GM23338 (cell line): Measurements from ENCODE around the gene DDX60. TPM values are rescaled to one million over a fixed set of nuclear protein-coding genes. Genes with fewer than 3 reads are reported as not detected.

Source experiments
- ATAC-seq: fragments of 200-7000 bp; cut with Tn5 transposase; 3 replicates; pipeline ENCODE4 v1.9.1; 2020
- DNase-seq: peaks from one replicate; pipeline ENCODE4 v3.0.0-alpha.2; 2015; ENCODE audit warnings: low spot score
- H2AFZ ChIP-seq: fragments of 200-600 bp; sonication (generic); 2 replicates; pipeline ENCODE4 v1.8.0; 2016; ENCODE audit warnings: antibody characterized with exemption, mild to moderate bottlenecking, moderate library complexity
- H3F3A ChIP-seq: fragments of 200-600 bp; sonication (generic); replicated peaks from 2 replicates; pipeline ENCODE4 v1.8.0; 2017; ENCODE audit warnings: antibody characterized with exemption, mixed run types, low read depth
- H3K27ac ChIP-seq: fragments of 200-600 bp; sonication (generic); 2 replicates; pipeline ENCODE4 v1.6.1; 2016; ENCODE audit warnings: low read depth
- H3K27me3 ChIP-seq: fragments of 200-600 bp; sonication (generic); 2 replicates; pipeline ENCODE4 v1.8.0; 2016; ENCODE audit warnings: mild to moderate bottlenecking, mixed run types, moderate library complexity; ENCODE audit not compliant: insufficient read depth
- H3K36me3 ChIP-seq: fragments of 200-600 bp; sonication (generic); 2 replicates; pipeline ENCODE4 v1.8.0; 2016; ENCODE audit warnings: mild to moderate bottlenecking; ENCODE audit not compliant: insufficient read depth
- H3K4me1 ChIP-seq: fragments of 200-600 bp; sonication (generic); 2 replicates; pipeline ENCODE4 v1.8.0; 2016; ENCODE audit warnings: mild to moderate bottlenecking, moderate library complexity; ENCODE audit not compliant: insufficient read depth
- H3K4me2 ChIP-seq: fragments of 200-600 bp; sonication (generic); 2 replicates; pipeline ENCODE4 v1.7.1; 2017; ENCODE audit warnings: mixed run types
- H3K4me3 ChIP-seq: fragments of 200-600 bp; sonication (generic); 2 replicates; pipeline ENCODE4 v1.6.1; 2016; ENCODE audit warnings: mixed run types
- H3K79me2 ChIP-seq: fragments of 200-600 bp; sonication (generic); replicated peaks from 2 replicates; pipeline ENCODE4 v1.8.0; 2017; ENCODE audit warnings: mild to moderate bottlenecking; ENCODE audit not compliant: insufficient read depth
- H3K9me2 ChIP-seq: fragments of 200-600 bp; sonication (generic); 2 replicates; pipeline ENCODE4 v1.8.0; 2017; ENCODE audit not compliant: insufficient read depth
- H4K20me1 ChIP-seq: fragments of 200-600 bp; sonication (generic); replicated peaks from 2 replicates; pipeline ENCODE4 v1.8.0; 2017; ENCODE audit warnings: mild to moderate bottlenecking; ENCODE audit not compliant: insufficient read depth
- H3K27ac Mint-ChIP-seq: 2 replicates; pipeline ENCODE4 v1.8.0; 2020; ENCODE audit warnings: inconsistent platforms, mild to moderate bottlenecking, moderate library complexity, mixed read lengths
- H3K27me3 Mint-ChIP-seq: 3 replicates; pipeline ENCODE4 v1.8.0; 2022; ENCODE audit warnings: low read depth, mild to moderate bottlenecking, moderate library complexity, mixed read lengths, inconsistent platforms; ENCODE audit not compliant: insufficient read depth, poor library complexity
- H3K36me3 Mint-ChIP-seq: 3 replicates; pipeline ENCODE4 v1.8.0; 2021; ENCODE audit warnings: low read depth, mild to moderate bottlenecking, inconsistent platforms, moderate library complexity, mixed read lengths
- H3K4me1 Mint-ChIP-seq: 3 replicates; pipeline ENCODE4 v1.8.0; 2020; ENCODE audit warnings: mild to moderate bottlenecking, inconsistent platforms, mixed read lengths
- H3K4me3 Mint-ChIP-seq: 3 replicates; pipeline ENCODE4 v1.8.0; 2021; ENCODE audit warnings: moderate library complexity, mild to moderate bottlenecking, inconsistent platforms, mixed read lengths
- H3K9me3 Mint-ChIP-seq: 3 replicates; pipeline ENCODE4 v1.8.0; 2020; ENCODE audit warnings: moderate library complexity, mild to moderate bottlenecking, inconsistent platforms, mixed read lengths
- CREB1 ChIP-seq: fragments of 250-450 bp; sonication (Bioruptor Pico); IDR thresholded peaks from 2 replicates; pipeline ENCODE4 v1.5.0; 2020; ENCODE audit warnings: low read depth, mild to moderate bottlenecking, moderate library complexity
- CTCF ChIP-seq, 2 experiments: fragments of 200-600 bp in 1 of 2; sonication (generic) in 1 of 2; conservative IDR thresholded peaks; 2 replicates each; pipeline versions ENCODE4 v1.5.1 to v1.6.1; 2016 to 2017; ENCODE audit warnings: antibody characterized with exemption in 2 of 2, low read depth in 2 of 2, mild to moderate bottlenecking in 2 of 2, moderate library complexity in 1 of 2
- ETS1 ChIP-seq: IDR thresholded peaks from 2 replicates; pipeline ENCODE4 v1.6.1; 2016; ENCODE audit warnings: antibody characterized with exemption
- EZH2 ChIP-seq: fragments of 200-600 bp; sonication (generic); IDR thresholded peaks from one replicate; pipeline ENCODE4 v1.8.0; 2017; ENCODE audit warnings: antibody characterized with exemption, mild to moderate bottlenecking, low read depth; ENCODE audit not compliant: unreplicated experiment
- EZH2phosphoT487 ChIP-seq: fragments of 200-600 bp; sonication (generic); IDR thresholded peaks from one replicate; pipeline ENCODE4 v1.8.1; 2018; ENCODE audit warnings: antibody characterized with exemption; ENCODE audit not compliant: unreplicated experiment
- JUNB ChIP-seq: IDR thresholded peaks from one replicate; pipeline ENCODE4 v1.6.1; 2016; ENCODE audit warnings: antibody characterized with exemption; ENCODE audit not compliant: unreplicated experiment
- NANOG ChIP-seq: IDR thresholded peaks from 2 replicates; pipeline ENCODE4 v1.6.1; 2016; ENCODE audit warnings: antibody characterized with exemption, borderline replicate concordance
- POLR2AphosphoS5 ChIP-seq: IDR thresholded peaks from 2 replicates; pipeline ENCODE4 v1.6.1; 2016; ENCODE audit warnings: antibody characterized with exemption, low read depth
- REST ChIP-seq: IDR thresholded peaks from one replicate; pipeline ENCODE4 v1.6.1; 2018; ENCODE audit warnings: antibody characterized with exemption; ENCODE audit not compliant: unreplicated experiment
- STAT1 ChIP-seq: IDR thresholded peaks from one replicate; pipeline ENCODE4 v1.6.1; 2016; ENCODE audit warnings: antibody characterized with exemption; ENCODE audit not compliant: unreplicated experiment
- ZNF114 ChIP-seq: fragments of 250-450 bp; sonication (Bioruptor Pico); IDR thresholded peaks from 2 replicates; pipeline ENCODE4 v1.5.0; 2020; ENCODE audit warnings: mild to moderate bottlenecking, moderate library complexity
- ZNF331 ChIP-seq: fragments of 250-450 bp; sonication (Bioruptor Pico); IDR thresholded peaks from 2 replicates; pipeline ENCODE4 v1.5.0; 2020; ENCODE audit warnings: low read depth, mild to moderate bottlenecking, moderate library complexity
- ZNF462 ChIP-seq: fragments of 250-450 bp; sonication (Bioruptor Pico); IDR thresholded peaks from 2 replicates; pipeline ENCODE4 v1.5.0; 2020; ENCODE audit warnings: mild to moderate bottlenecking, moderate library complexity
- polyA plus RNA-seq: library from polyadenylated mRNA; unstranded; fragments of >200 nt; fragmentation: Nextera tagmentation; extraction: Ambion mirVana; gene quantifications from 2 replicates; pipeline ENCODE4 v1.2.1, GENCODE V29; 2016
- total RNA-seq: library from RNA; depleted of rRNA; stranded (reverse); fragments of >200 nt; shearing (Covaris generic); gene quantifications from 2 replicates; pipeline ENCODE4 v1.2.3, GENCODE V29; 2014

The DDX60 gene
- total and polyA plus RNA-seq, 2 experiments from 2014 or later: 1.0 to 1.4 TPM

- H3K4me3 Mint-ChIP-seq: no peak overlapping the region
- no peaks in the 10 kb centered on the region for H3F3A ChIP-seq
These were observed 48.5 kb upstream of the DDX60 start for GRCh38 chr4:168367065-168367464.

More at GRCh38 chr4:168367065-168367464, 48.5 kb upstream of the DDX60 start:
- H3K4me3 ChIP-seq: no peak overlapping the region
- no peaks in the 10 kb centered on the region; the same call in 1 of the 2 replicates for H3K9me2 ChIP-seq
- H3K27ac ChIP-seq: no peak overlapping the region
- H3K36me3 ChIP-seq: no peaks in the 10 kb centered on the region
- H3K79me2 ChIP-seq: no peaks in the 10 kb centered on the region
- peaks cover 7% of the 10 kb centered on the region for H3K9me3 Mint-ChIP-seq
- no peak overlapping the region for H3K4me2 ChIP-seq
- no peaks in the 10 kb centered on the region for H3K4me1 ChIP-seq
- DNase-seq (no peak), ATAC-seq (no peak)
- no peaks in the 10 kb centered on the region for H4K20me1 ChIP-seq
- H3K27me3 Mint-ChIP-seq: no peaks in the 10 kb centered on the region
- TF ChIP-seq EZH2 (no peak), ZNF462 (CRISPR knock-in tag) (no peak), POLR2AphosphoS5 (no peak), ZNF331 (no peak), JUNB (no peak), EZH2phosphoT487 (no peak), STAT1 (no peak), ZNF114 (CRISPR knock-in tag) (no peak), ETS1 (no peak), CTCF (conservative IDR thresholded peaks at IDR 0.05; ENCODE audit: low read depth in 2 of 2) (no peak), CREB1 (CRISPR knock-in tag) (no peak), NANOG (no peak), REST (no peak)
- no peak overlapping the region for H2AFZ ChIP-seq
- no peaks in the 10 kb centered on the region for H3K4me1 Mint-ChIP-seq
- no peaks in the 10 kb centered on the region for H3K27me3 ChIP-seq
- no peaks in the 10 kb centered on the region; the same call in 2 of the 3 replicates for H3K36me3 Mint-ChIP-seq
- H3K27ac Mint-ChIP-seq: no peak overlapping the region
